Loucy (cell line): ENCODE results near the gene AKR7A2.
A peak's percentile ranks its signal among the peaks of the same experiment; 100 is the strongest.

Source experiments
- H2AFZ ChIP-seq: fragments of 200-600 bp; sonication (generic); 2 replicates; pipeline ENCODE4 v1.6.0; 2016; ENCODE audit warnings: antibody characterized with exemption, mild to moderate bottlenecking, low read length, moderate library complexity
- H3F3A ChIP-seq: fragments of 200-600 bp; 2 replicates; pipeline ENCODE4 v1.6.0; 2016; ENCODE audit warnings: antibody characterized with exemption, low read depth, mild to moderate bottlenecking
- H3K27me3 ChIP-seq: fragments of 200-600 bp; sonication (generic); 2 replicates; pipeline ENCODE4 v1.6.1; 2014; ENCODE audit warnings: low read length, mild to moderate bottlenecking; ENCODE audit not compliant: insufficient read depth, poor library complexity, severe bottlenecking
- H3K36me3 ChIP-seq: fragments of 200-600 bp; sonication (generic); 2 replicates; pipeline ENCODE4 v1.6.1; 2016; ENCODE audit warnings: low read length; ENCODE audit not compliant: insufficient read depth
- H3K4me1 ChIP-seq: fragments of 200-600 bp; sonication (generic); 2 replicates; pipeline ENCODE4 v1.5.1; 2014; ENCODE audit warnings: low read length, mild to moderate bottlenecking; ENCODE audit not compliant: insufficient read depth, poor library complexity, severe bottlenecking
- H3K4me2 ChIP-seq: fragments of 200-600 bp; sonication (generic); 2 replicates; pipeline ENCODE4 v1.6.0; 2014; ENCODE audit warnings: antibody characterized with exemption, low read length, low read depth, mild to moderate bottlenecking; ENCODE audit not compliant: poor library complexity, severe bottlenecking
- H3K4me3 ChIP-seq: fragments of 200-600 bp; sonication (generic); 2 replicates; pipeline ENCODE4 v1.5.1; 2014; ENCODE audit warnings: low read length, mild to moderate bottlenecking, mixed read lengths; ENCODE audit not compliant: poor library complexity, severe bottlenecking
- H3K79me2 ChIP-seq: fragments of 200-600 bp; sonication (generic); 2 replicates; pipeline ENCODE4 v1.6.1; 2014; ENCODE audit warnings: low read length; ENCODE audit not compliant: insufficient read depth
- H3K9ac ChIP-seq: fragments of 200-600 bp; sonication (generic); 2 replicates; pipeline ENCODE4 v1.6.0; 2014; ENCODE audit warnings: mild to moderate bottlenecking, low read depth, low read length, moderate library complexity; ENCODE audit not compliant: poor library complexity, severe bottlenecking
- H3K9me2 ChIP-seq: fragments of 200-600 bp; sonication (generic); replicated peaks from 2 replicates; pipeline ENCODE4 v1.6.1; 2016; ENCODE audit warnings: low read depth, low read length, mixed read lengths
- H3K9me3 ChIP-seq: fragments of 200-600 bp; sonication (generic); 2 replicates; pipeline ENCODE4 v1.6.1; 2014; ENCODE audit warnings: mild to moderate bottlenecking, antibody characterized with exemption, low read length, low read depth; ENCODE audit not compliant: insufficient read depth
- H4K20me1 ChIP-seq: fragments of 200-600 bp; sonication (generic); 2 replicates; pipeline ENCODE4 v1.6.0; 2014; ENCODE audit warnings: antibody characterized with exemption, low read length, mild to moderate bottlenecking; ENCODE audit not compliant: insufficient read depth, poor library complexity, severe bottlenecking
- CTCF ChIP-seq: fragments of 200-600 bp; sonication (generic); conservative IDR thresholded peaks from 2 replicates; pipeline ENCODE4 v1.5.1; 2014; ENCODE audit warnings: mild to moderate bottlenecking, antibody characterized with exemption, low read length
- EZH2phosphoT487 ChIP-seq: fragments of 200-600 bp; IDR thresholded peaks from 2 replicates; pipeline ENCODE4 v1.6.1; 2018; ENCODE audit warnings: antibody characterized with exemption, mild to moderate bottlenecking, moderate library complexity, borderline replicate concordance

Gene AKR7A2

DNA sequence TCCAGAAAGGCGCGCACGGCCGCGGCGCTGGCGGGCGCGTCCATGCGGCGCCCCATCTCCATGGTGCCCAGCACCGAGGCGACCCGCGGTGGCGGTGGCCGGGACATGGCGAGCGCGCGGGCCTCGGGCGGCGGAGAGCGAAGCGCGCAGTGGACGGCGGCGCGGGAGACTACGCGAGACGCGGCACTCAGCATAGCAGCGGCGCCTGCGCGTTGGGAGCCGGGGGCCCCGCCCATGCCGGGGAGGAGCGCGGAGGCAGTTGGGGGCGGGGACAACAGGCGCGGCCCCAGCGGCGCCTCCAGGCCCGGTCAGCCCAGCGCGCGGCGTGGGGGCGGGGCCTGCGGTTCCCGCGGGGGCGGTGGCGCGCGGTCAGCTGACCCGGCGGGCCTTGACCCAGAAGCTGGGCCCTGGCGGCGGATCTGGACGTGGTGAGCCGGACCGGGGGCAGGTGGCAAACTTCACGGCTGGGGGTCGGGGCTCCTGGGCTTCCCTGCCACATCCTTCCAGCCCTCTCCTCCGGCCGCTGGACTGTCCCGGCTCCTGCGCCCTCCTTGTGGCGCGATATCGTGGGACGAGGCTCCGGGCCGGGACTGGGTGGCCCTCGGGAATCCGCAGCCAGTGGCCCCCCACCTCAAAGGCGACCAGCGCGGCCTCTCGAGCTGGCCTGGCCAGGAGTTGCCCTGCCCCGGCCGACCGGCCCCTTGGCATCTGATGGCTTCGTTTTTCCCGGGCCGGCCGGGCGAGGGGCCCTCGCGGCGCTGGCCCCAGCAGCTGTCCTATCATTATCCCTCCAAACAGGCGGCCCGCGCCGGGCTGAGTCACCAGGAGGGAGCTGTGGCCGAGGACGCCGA lies at the start of gene AKR7A2, which contains the start of gene SLC66A1:
Gene AKR7A2, minus strand, starts transcription at position 214 of the 851 bp plus-strand sequence. Its CDS starts 20 bp downstream, at position 194.
Gene SLC66A1, plus strand, starts transcription at position 396 of the 851 bp plus-strand sequence. CDS start 5,352 bp downstream, outside the sequence.
- peaks cover 56% of the 10 kb centered on the region for H3K4me1 ChIP-seq

GRCh38 chr1:19360843-19361610 lies 49.1 kb upstream of the AKR7A2 start:
- Histone ChIP-seq H2AFZ (no peak overlapping the region), H4K20me1 (peaks cover 57% of the 10 kb centered on the region), H3K36me3 (peaks cover 35% of the 10 kb centered on the region; the same call in 1 of the 2 replicates), H3K9me2 (no peaks in the 10 kb centered on the region), H3K27me3 (no peaks in the 10 kb centered on the region), H3K4me2 (no peak overlapping the region), H3K9me3 (no peaks in the 10 kb centered on the region), H3K79me2 (peaks cover 33% of the 10 kb centered on the region; the same call in 1 of the 2 replicates), H3K4me1 (no peaks in the 10 kb centered on the region), H3K4me3 (no peak overlapping the region), H3K9ac (no peak overlapping the region), H3F3A (no peaks in the 10 kb centered on the region)
- TF ChIP-seq CTCF, result 0 out of 2 replicates have a peak, but pooled peaks have one; percentile 11
- no peak for TF ChIP-seq EZH2phosphoT487

More for the DNA sequence above, at the start of gene AKR7A2, which contains the start of gene SLC66A1:
- Histone ChIP-seq H3F3A (no peaks in the 10 kb centered on the region), H3K4me3 (peak within 1 kb of the TSS; percentile 98), H3K27me3 (no peaks in the 10 kb centered on the region), H3K9me2 (no peaks in the 10 kb centered on the region), H3K4me2 (peak within 1 kb of the TSS; percentile 100), H3K9ac (peak within 1 kb of the TSS; percentile 93), H3K36me3 (no peaks in the 10 kb centered on the region; the same call in 1 of the 2 replicates), H4K20me1 (peaks cover 7% of the 10 kb centered on the region), H3K9me3 (no peaks in the 10 kb centered on the region), H3K79me2 (peaks cover 53% of the 10 kb centered on the region), H2AFZ (peak within 1 kb of the TSS; percentile 92)
- TF ChIP-seq EZH2phosphoT487, result no peak
- TF ChIP-seq CTCF, result no peak

GRCh38 chr1:19360432-19360831 lies 48.5 kb upstream of the AKR7A2 start:
- Histone ChIP-seq H3K36me3 (peaks cover 40% of the 10 kb centered on the region; the same call in 1 of the 2 replicates), H3K9me3 (no peaks in the 10 kb centered on the region), H3K9ac (no peak overlapping the region)

More at GRCh38 chr1:19360432-19360831, 48.5 kb upstream of the AKR7A2 start:
- no peaks in the 10 kb centered on the region for H3K27me3 ChIP-seq
- no peak overlapping the region for H3K4me2 ChIP-seq
- H3K4me3 ChIP-seq, result no peak overlapping the region
- no peaks in the 10 kb centered on the region for H3F3A ChIP-seq
- H4K20me1 ChIP-seq, result peaks cover 57% of the 10 kb centered on the region
- no peaks in the 10 kb centered on the region for H3K4me1 ChIP-seq
- no peaks in the 10 kb centered on the region for H3K9me2 ChIP-seq
- H3K79me2 ChIP-seq, result peaks cover 33% of the 10 kb centered on the region; the same call in 1 of the 2 replicates
- H2AFZ ChIP-seq, result no peak overlapping the region
- TF ChIP-seq CTCF (no peak), EZH2phosphoT487 (no peak)
